Erythroblast (primary cell): ENCODE results near the gene PPP1R37.

Source experiments
- GATA1 ChIP-seq: IDR thresholded peaks from 2 replicates; pipeline ENCODE4 v1.6.1; 2011; ENCODE audit warnings: low read depth, mild to moderate bottlenecking, control low read depth, low read length, moderate library complexity
- POLR2A ChIP-seq: IDR thresholded peaks from 2 replicates; pipeline ENCODE4 v1.6.1; 2011; ENCODE audit warnings: mild to moderate bottlenecking, low read length

DNA sequence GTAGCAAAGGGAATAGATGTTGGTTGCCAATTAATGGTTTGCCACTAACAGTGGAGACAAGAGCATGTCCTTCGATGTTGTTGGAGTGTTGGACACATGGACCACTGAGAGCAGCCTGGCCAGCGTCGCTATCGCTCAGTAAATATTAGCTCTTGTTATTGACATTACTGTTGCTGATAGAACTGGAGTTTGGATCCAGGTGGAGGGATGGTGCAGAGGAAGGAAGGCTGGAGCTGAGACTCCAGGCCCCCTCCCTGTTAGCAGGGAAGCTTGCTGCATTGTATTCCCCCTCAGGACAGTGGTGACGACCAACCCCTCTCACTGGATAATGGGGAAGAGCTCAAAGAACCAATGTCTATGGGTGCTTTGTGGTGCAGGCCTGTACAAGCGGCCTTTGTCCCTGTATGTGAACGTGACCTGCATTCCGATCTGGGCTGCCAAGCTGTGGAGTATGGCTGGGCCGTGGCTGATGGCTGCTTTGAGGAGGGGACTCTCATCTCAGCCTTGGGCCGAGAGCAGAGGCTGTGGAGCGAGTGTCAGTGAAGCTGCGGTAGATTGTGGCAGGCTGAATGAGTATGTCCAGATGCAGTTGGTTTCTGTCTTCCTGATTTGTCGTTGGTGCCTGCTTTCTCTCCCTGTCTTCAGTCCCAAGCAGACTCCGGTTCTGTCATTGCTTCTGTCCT lies 47.2 kb upstream of the PPP1R37 start:
- no peak for TF ChIP-seq POLR2A
- TF ChIP-seq GATA1 = no peak
